ENCODE results near the gene FBXL15. TPM values are rescaled to one million over a fixed set of nuclear protein-coding genes. Genes with fewer than 3 reads are reported as not detected.

The FBXL15 gene
- total and polyA plus RNA-seq, 2 of the 4 experiments (the other 2 are of a cell fraction), result 3.0 to 8.4 TPM

- no peak within 1 kb of the TSS for H2BK5ac ChIP-seq (ENCODE audit: low read depth, low read length, poor library complexity, severe bottlenecking)
- H3K79me1 ChIP-seq (ENCODE audit: low read depth in 1 of 2, low read length in 2 of 2), result peaks cover 0 to 17% of the 10 kb centered on the region in 2 experiments; a peak in 2 of 4 replicates
- no peaks in the 10 kb centered on the region for H4K20me1 ChIP-seq (ENCODE audit: insufficient read depth, low read length)
- H4K5ac ChIP-seq (ENCODE audit: low read depth, low read length), result no peak within 1 kb of the TSS
- H2AK5ac ChIP-seq (ENCODE audit: low read depth, low read length), result no peak within 1 kb of the TSS
- peak within 1 kb of the TSS; percentile 38 for H3K4me3 ChIP-seq (ENCODE audit: insufficient read depth, low read depth, low read length)
- no peak within 1 kb of the TSS for H3K18ac ChIP-seq (ENCODE audit: low read depth, low read length)
- H3K23ac ChIP-seq (ENCODE audit: low read depth, low read length), result peak within 1 kb of the TSS; percentile 38; the same call in 1 of the 2 replicates
- no peak within 1 kb of the TSS for H4K91ac ChIP-seq (ENCODE audit: insufficient read depth, low read depth, low read length)
- peak within 1 kb of the TSS; percentile 60 for H3K4me2 ChIP-seq (ENCODE audit: low read depth, low read length)
- in situ Hi-C loops (cut with MboI; ENCODE audit: low sequenced_read_pairs) (no loop called here), intact Hi-C loops (cut with micrococcal nuclease) (no loop called here), dilution Hi-C loops (cut with HindIII; ENCODE audit: low sequenced_read_pairs, unreplicated experiment) (no loop called here)
- H3K9ac ChIP-seq (ENCODE audit: low read depth, low read length), result no peak within 1 kb of the TSS
- ATAC-seq (ENCODE audit: low read depth) (no peak), DNase-seq (no peak)
- H3K56ac ChIP-seq (ENCODE audit: extremely low read depth, insufficient read depth, low read length), result no peak within 1 kb of the TSS
- H3K4ac ChIP-seq (ENCODE audit: low read depth, low read length), result no peak within 1 kb of the TSS
- no peak within 1 kb of the TSS for H3K27ac ChIP-seq (ENCODE audit: insufficient read depth, low read length)
- no peak within 1 kb of the TSS for H2BK15ac ChIP-seq (ENCODE audit: low read depth, low read length)
- peak within 1 kb of the TSS; percentile 87 for H2AK9ac ChIP-seq (replicated peaks; ENCODE audit: low read depth, low read length, poor library complexity)
- no peak within 1 kb of the TSS for H2BK120ac ChIP-seq (ENCODE audit: low read depth, low read length)
- no peak for TF ChIP-seq RAD21 (IDR thresholded peaks at IDR 0.05; ENCODE audit: low read length)
- no peak for TF ChIP-seq CHD1 (IDR thresholded peaks at IDR 0.05; ENCODE audit: low read depth, low read length)
- no peak for TF ChIP-seq MAZ (IDR thresholded peaks at IDR 0.05; ENCODE audit: borderline replicate concordance, low read depth, low read length)
- TF ChIP-seq SMC3 (IDR thresholded peaks at IDR 0.05; ENCODE audit: low read depth, low read length), result no peak
- no peak for TF ChIP-seq RCOR1 (IDR thresholded peaks at IDR 0.05; ENCODE audit: insufficient replicate concordance, low read length)
- TF ChIP-seq BHLHE40 (IDR thresholded peaks at IDR 0.05; ENCODE audit: low read depth, low read length), result no peak
- no peak within 1 kb of the TSS for H2BK20ac ChIP-seq (ENCODE audit: low read depth, low read length)
- H3K4me1 ChIP-seq (ENCODE audit: control insufficient read depth, insufficient read depth, low read length), result peaks cover 9% of the 10 kb centered on the region
- H3K36me3 ChIP-seq (ENCODE audit: control insufficient read depth, insufficient read depth, low read length), result peaks cover 5% of the 10 kb centered on the region; the same call in 1 of the 2 replicates
- peaks cover 9% of the 10 kb centered on the region; the same call in 1 of the 2 replicates for H3K9me1 ChIP-seq (ENCODE audit: insufficient read depth, low read length)
- ChIA-PET CTCF (no interaction called here), POLR2A (ENCODE audit: unreplicated experiment) (interaction anchor here (0.5 kb wide), 1 partner anchor 37 kb away, joined by 7 read pairs; no protein-coding TSS in a partner anchor)
- no TSS peak for BruUV-seq (replicated peaks)
- peak within 1 kb of the TSS; percentile 99 for H2AFZ ChIP-seq (replicated peaks; ENCODE audit: low read length, poor library complexity)
- no peak within 1 kb of the TSS for H4K8ac ChIP-seq (ENCODE audit: low read depth in 2 of 2, low read length in 2 of 2)
- 0% methylated on average over 12 of the region's 45 CpGs; no CpG with 5 or more reads in 1 of the 2 experiments for WGBS, 2 experiments (ENCODE audit: extremely low coverage in 2 of 2, insufficient read length in 1 of 2)
- no peaks in the 10 kb centered on the region for H3K9me3 ChIP-seq (ENCODE audit: control insufficient read depth, insufficient read depth, low read length)
- H3K14ac ChIP-seq (replicated peaks; ENCODE audit: low read depth, low read length), result no peak within 1 kb of the TSS
- peaks cover 35% of the 10 kb centered on the region for H3K27me3 ChIP-seq (ENCODE audit: control insufficient read depth, insufficient read depth, low read length)
These were observed 1.9 kb upstream of the FBXL15 start, which contains the start of gene PSD for GRCh38 chr10:102418622-102419268. Gene PSD, minus strand, starts transcription at chr10:102418785. Its CDS starts 1,747 bp downstream, at chr10:102417038.
